A549 (cell line): ENCODE results near the gene RASSF9. TPM values are rescaled to one million over a fixed set of nuclear protein-coding genes. Genes with fewer than 3 reads are reported as not detected.

ENCODE experiments used
- ATAC-seq, 2 experiments: fragments of 200-7000 bp in 1 of 2; fragments of >200 bp in 1 of 2; cut with Nextera tagmentation in 1 of 2; cut with Tn5 transposase in 1 of 2; 3 replicates each; pipeline versions ENCODE4 v1.8.0 to v1.9.1; 2018 to 2020; ENCODE audit warnings: mild to moderate bottlenecking in 1 of 2, moderate library complexity in 1 of 2
- CTCF ChIA-PET: fragments of 300-600 bp; sonication (Branson Sonifier 250); formaldehyde crosslinking; extraction: SDS; loops from one replicate; lab custom pipeline; 2021; ENCODE audit warnings: antibody characterized with exemption, inconsistent platforms; lab: Yijun Ruan, JAX
- POLR2A ChIA-PET: fragments of 350-600 bp; formaldehyde crosslinking; extraction: SDS; loops from one replicate; lab custom pipeline; 2021; ENCODE audit warnings: antibody characterized with exemption, inconsistent platforms; lab: Yijun Ruan, JAX
- DNase-seq, 2 experiments: peaks; one replicate each; pipeline versions ENCODE4 v3.0.0 to v3.0.0-alpha.2; 2011 to 2016; ENCODE audit warnings: low read depth in 1 of 2, low spot score in 1 of 2
- FAIRE-seq: peaks from 2 replicates; lab custom pipeline; 2011; peaks lifted over from hg19 to GRCh38; lab: Jason Lieb, UNC
- H3K27ac ChIP-seq, 2 experiments: fragments of >200 bp; sonication (Bioruptor Twin); formaldehyde crosslinking; 3 replicates each; pipeline ENCODE4 v1.5.1; 2016 to 2017
- H3K4me1 ChIP-seq: fragments of >200 bp; sonication (Bioruptor Twin); formaldehyde crosslinking; 3 replicates; pipeline ENCODE4 v1.6.1; 2016
- H3K4me2 ChIP-seq: fragments of >200 bp; sonication (Bioruptor Twin); formaldehyde crosslinking; 3 replicates; pipeline ENCODE4 v1.6.1; 2016
- H3K4me3 ChIP-seq: fragments of >200 bp; sonication (Bioruptor Twin); formaldehyde crosslinking; 3 replicates; pipeline ENCODE4 v1.5.1; 2016
- H3K9me3 ChIP-seq: fragments of >200 bp; sonication (Bioruptor Twin); formaldehyde crosslinking; 3 replicates; pipeline ENCODE4 v1.6.1; 2016
- CBX2 ChIP-seq: fragments of 200-600 bp; sonication (generic); IDR thresholded peaks from 2 replicates; pipeline ENCODE4 v1.6.1; 2016; ENCODE audit warnings: low read depth, mild to moderate bottlenecking, borderline replicate concordance
- E2F6 ChIP-seq: IDR thresholded peaks from 2 replicates; pipeline ENCODE4 v1.6.1; 2012; ENCODE audit warnings: low read depth, borderline replicate concordance
- EP300 ChIP-seq, 2 experiments: fragments of >200 bp; sonication (Bioruptor Twin); formaldehyde crosslinking; IDR thresholded peaks; 2 replicates in 1 of 2; 3 replicates in 1 of 2; pipeline ENCODE4 v1.6.1; 2016 to 2017
- FOSB ChIP-seq: fragments of 250-450 bp; sonication (Bioruptor Pico); IDR thresholded peaks from 2 replicates; pipeline ENCODE4 v1.5.0; 2020; ENCODE audit warnings: mild to moderate bottlenecking, moderate library complexity
- FOXS1 ChIP-seq: fragments of 250-450 bp; sonication (Bioruptor Pico); IDR thresholded peaks from 2 replicates; pipeline ENCODE4 v1.5.0; 2020; ENCODE audit warnings: mild to moderate bottlenecking, moderate library complexity
- HES2 ChIP-seq: fragments of >200 bp; sonication (Bioruptor Twin); formaldehyde crosslinking; IDR thresholded peaks from 2 replicates; pipeline ENCODE4 v1.6.1; 2016
- HEYL ChIP-seq: fragments of 250-450 bp; sonication (Bioruptor Pico); IDR thresholded peaks from 2 replicates; pipeline ENCODE4 v1.8.0; 2021; ENCODE audit warnings: mild to moderate bottlenecking, moderate library complexity
- HMGXB4 ChIP-seq: fragments of 250-450 bp; sonication (Bioruptor Pico); IDR thresholded peaks from 2 replicates; pipeline ENCODE4 v1.5.0; 2021; ENCODE audit warnings: mild to moderate bottlenecking, moderate library complexity, borderline replicate concordance
- HOXA7 ChIP-seq: fragments of 250-450 bp; sonication (Bioruptor Pico); IDR thresholded peaks from 2 replicates; pipeline ENCODE4 v1.5.0; 2020; ENCODE audit warnings: mild to moderate bottlenecking, moderate library complexity
- HOXB13 ChIP-seq: fragments of 250-450 bp; sonication (Bioruptor Pico); IDR thresholded peaks from 2 replicates; pipeline ENCODE4 v1.5.0; 2020; ENCODE audit warnings: low read depth, mild to moderate bottlenecking, moderate library complexity
- JUNB ChIP-seq: fragments of >200 bp; sonication (Bioruptor Twin); formaldehyde crosslinking; IDR thresholded peaks from 2 replicates; pipeline ENCODE4 v1.6.1; 2016
- KDM1A ChIP-seq: fragments of 200-600 bp; sonication (generic); IDR thresholded peaks from 2 replicates; pipeline ENCODE4 v1.6.1; 2016; ENCODE audit warnings: low read depth, mild to moderate bottlenecking
- MAFK ChIP-seq: fragments of 450-650 bp; IDR thresholded peaks from 2 replicates; pipeline ENCODE4 v1.6.1; 2014; ENCODE audit not compliant: partially characterized antibody
- MAZ ChIP-seq: fragments of 150-350 bp; IDR thresholded peaks from 2 replicates; pipeline ENCODE4 v1.6.1; 2014; ENCODE audit warnings: antibody characterized with exemption, low read depth, low read length, borderline replicate concordance
- MYC ChIP-seq: IDR thresholded peaks from 2 replicates; pipeline ENCODE4 v1.6.1; 2012; ENCODE audit warnings: mild to moderate bottlenecking, inconsistent platforms, low read length, improper control_type of control experiment, borderline replicate concordance
- NR3C1 ChIP-seq: fragments of >200 bp; sonication (Bioruptor Twin); formaldehyde crosslinking; IDR thresholded peaks from 3 replicates; pipeline ENCODE4 v1.6.1; 2017
- POLR2A ChIP-seq: IDR thresholded peaks from 2 replicates; pipeline ENCODE4 v1.6.1; 2012; ENCODE audit warnings: mild to moderate bottlenecking, low read length
- RARB ChIP-seq: fragments of 250-450 bp; sonication (Bioruptor Pico); IDR thresholded peaks from 2 replicates; pipeline ENCODE4 v1.8.0; 2021; ENCODE audit warnings: mild to moderate bottlenecking, moderate library complexity
- REST ChIP-seq: fragments of 200-600 bp; sonication (generic); IDR thresholded peaks from 2 replicates; pipeline ENCODE4 v1.6.1; 2016; ENCODE audit warnings: antibody characterized with exemption, mild to moderate bottlenecking, moderate library complexity
- TFCP2L1 ChIP-seq: fragments of 250-450 bp; sonication (Bioruptor Pico); IDR thresholded peaks from 2 replicates; pipeline ENCODE4 v1.5.0; 2021; ENCODE audit warnings: mild to moderate bottlenecking
- TP53 ChIP-seq: fragments of 250-450 bp; sonication (Bioruptor Pico); IDR thresholded peaks from 2 replicates; pipeline ENCODE4 v1.5.0; 2021; ENCODE audit warnings: mild to moderate bottlenecking, moderate library complexity
- ZNF302 ChIP-seq: fragments of 250-450 bp; sonication (Bioruptor Pico); IDR thresholded peaks from 2 replicates; pipeline ENCODE4 v1.9.0; 2021; ENCODE audit warnings: inconsistent platforms, mild to moderate bottlenecking, moderate library complexity
- ZSCAN20 ChIP-seq: fragments of 250-450 bp; sonication (Bioruptor Pico); IDR thresholded peaks from 2 replicates; pipeline ENCODE4 v1.8.0; 2022; ENCODE audit warnings: mild to moderate bottlenecking, moderate library complexity
- WGBS: methylation state at CpG from one replicate; pipeline ENCODE4 v1.1.6; 2017; ENCODE audit errors: missing lambda C conversion rate; 5-methylcytosine and 5-hydroxymethylcytosine counted together
- polyA plus RNA-seq, 4 experiments: library from polyadenylated mRNA; depleted of rRNA in 3 of 4; stranded (reverse); fragments of >200 nt; fragmentation: RNase III in 1 of 4; extraction: RNeasy Plus Mini Kit Qiagen cat#74134 plus additional on column Dnase treatment in 1 of 4; gene quantifications; 2 replicates in 3 of 4; 3 replicates in 1 of 4; pipeline ENCODE4 v1.2.3, GENCODE V29; 2011 to 2017
- TF ChIP-seq, protein P1 (sequence below): IDR thresholded peaks from 2 replicates; pipeline ENCODE4 v1.6.1; 2012
- TF ChIP-seq, protein P2 (sequence below): IDR thresholded peaks from 2 replicates; pipeline ENCODE4 v1.6.1; 2012

The RASSF9 gene
- polyA plus RNA-seq, 2 of the 4 experiments (the other 2 are of a cell fraction), result 0.98 to 5.6 TPM

GRCh38 chr12:85849344-85849743, 13.1 kb upstream of the RASSF9 start:
- 0 out of 3 replicates have a peak, but pooled peaks cover 3% of the 10 kb centered on the region for H3K9me3 ChIP-seq
- no peaks in the 10 kb centered on the region for H3K4me1 ChIP-seq
- ATAC-seq, result no peak
- CTCF ChIA-PET, result interaction anchor here (0.7 kb wide), 1 partner anchor 1206 kb away, joined by 6 read pairs; no protein-coding TSS in a partner anchor
- TF ChIP-seq EP300 (IDR thresholded peaks at IDR 0.05) (no peak), TP53 (no peak), HOXA7 (CRISPR knock-in tag) (no peak)
- TF ChIP-seq, all 56 proteins: peak for 0
- H3K4me3 ChIP-seq, result no peak overlapping the region
- H3K4me2 ChIP-seq, result no peak overlapping the region
- POLR2A ChIA-PET, result no interaction called here
- H3K27ac ChIP-seq, result no peak overlapping the region
- no peak for FAIRE-seq
- no peak for DNase-seq
- 60% methylated on average over 3 of the region's 3 CpGs for WGBS

DNA sequence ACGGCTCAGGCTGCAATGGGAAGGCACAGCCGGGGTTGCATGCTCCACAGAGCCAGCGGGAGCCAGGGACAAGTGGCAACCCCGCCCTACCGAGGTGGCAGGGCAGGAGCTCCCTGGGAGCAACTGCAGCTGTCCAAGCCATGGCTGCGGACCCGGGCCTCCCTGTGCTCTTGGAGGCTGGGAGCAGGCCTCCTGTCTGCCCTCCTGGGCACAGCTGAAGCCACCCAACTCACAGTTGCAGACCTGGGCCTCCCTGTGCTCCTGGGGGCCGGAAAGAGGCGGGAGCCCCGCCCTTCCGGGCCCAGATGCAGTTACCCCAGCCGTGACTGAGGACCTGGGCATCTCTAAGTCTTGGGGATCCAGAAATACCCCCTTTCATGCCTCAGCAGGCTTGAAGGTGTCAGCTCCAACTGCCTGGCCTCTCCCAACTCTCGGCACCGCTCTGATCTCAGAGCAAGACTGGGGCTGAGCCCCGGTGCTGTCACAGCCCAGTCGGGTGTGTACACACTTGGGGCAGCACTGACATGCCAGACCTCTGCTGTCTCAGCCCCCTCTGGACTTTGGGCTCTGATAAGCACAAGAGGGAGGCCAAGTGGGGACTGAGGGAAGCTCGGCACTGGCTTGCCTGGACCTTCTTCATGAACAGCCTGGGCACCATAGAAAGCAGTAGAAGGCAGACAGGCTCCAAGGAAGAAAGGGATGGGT, 7.5 kb upstream of the RASSF9 start:
- Histone ChIP-seq H3K4me3 (no peak overlapping the region), H3K4me1 (no peaks in the 10 kb centered on the region), H3K27ac (no peak overlapping the region), H3K9me3 (no peaks in the 10 kb centered on the region), H3K4me2 (no peak overlapping the region)
- no peak for TF ChIP-seq POLR2A
- no peak for TF ChIP-seq E2F6
- TF ChIP-seq, protein P1, sequence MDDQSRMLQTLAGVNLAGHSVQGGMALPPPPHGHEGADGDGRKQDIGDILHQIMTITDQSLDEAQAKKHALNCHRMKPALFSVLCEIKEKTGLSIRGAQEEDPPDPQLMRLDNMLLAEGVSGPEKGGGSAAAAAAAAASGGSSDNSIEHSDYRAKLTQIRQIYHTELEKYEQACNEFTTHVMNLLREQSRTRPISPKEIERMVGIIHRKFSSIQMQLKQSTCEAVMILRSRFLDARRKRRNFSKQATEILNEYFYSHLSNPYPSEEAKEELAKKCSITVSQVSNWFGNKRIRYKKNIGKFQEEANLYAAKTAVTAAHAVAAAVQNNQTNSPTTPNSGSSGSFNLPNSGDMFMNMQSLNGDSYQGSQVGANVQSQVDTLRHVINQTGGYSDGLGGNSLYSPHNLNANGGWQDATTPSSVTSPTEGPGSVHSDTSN, result no peak
- TF ChIP-seq FOXS1 (CRISPR knock-in tag), result no peak
- no peak for TF ChIP-seq RARB (CRISPR knock-in tag)
- no peak for TF ChIP-seq MAFK
- no peak for TF ChIP-seq HEYL (CRISPR knock-in tag)
- TF ChIP-seq ZSCAN20 (CRISPR knock-in tag), result no peak
- DNase-seq, result no peak
- 82% methylated on average over 14 of the region's 17 CpGs for WGBS
- ATAC-seq, result no peak; a peak in 2 of 6 replicates
- no peak for FAIRE-seq
- CTCF ChIA-PET, result interaction anchor here (1.0 to 1.8 kb wide), 2 partner anchors 12 to 23 kb away, joined by 5 read pairs; no protein-coding TSS in a partner anchor
- POLR2A ChIA-PET, result no interaction called here

GRCh38 chr12:85835426-85836196, 598 bp downstream of the RASSF9 start:
- Histone ChIP-seq H3K4me1 (peaks cover 23% of the 10 kb centered on the region), H3K4me2 (peak overlapping the region; percentile 63), H3K27ac (peak overlapping the region; percentile 73 to 79), H3K9me3 (no peaks in the 10 kb centered on the region), H3K4me3 (peak overlapping the region; percentile 42)
- no peak for DNase-seq
- peak; percentile 49 for FAIRE-seq
- no peak for TF ChIP-seq ZNF302
- no peak for TF ChIP-seq MYC
- no peak for TF ChIP-seq NR3C1
- TF ChIP-seq HEYL (CRISPR knock-in tag), result no peak
- no peak for TF ChIP-seq TFCP2L1 (CRISPR knock-in tag)
- no peak for TF ChIP-seq HES2
- no peak for TF ChIP-seq FOXS1 (CRISPR knock-in tag)
- TF ChIP-seq JUNB, result no peak
- TF ChIP-seq HOXB13 (CRISPR knock-in tag), result no peak
- TF ChIP-seq, protein P2, sequence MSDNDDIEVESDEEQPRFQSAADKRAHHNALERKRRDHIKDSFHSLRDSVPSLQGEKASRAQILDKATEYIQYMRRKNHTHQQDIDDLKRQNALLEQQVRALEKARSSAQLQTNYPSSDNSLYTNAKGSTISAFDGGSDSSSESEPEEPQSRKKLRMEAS, result no peak
- no peak for TF ChIP-seq KDM1A
- no peak for TF ChIP-seq REST
- no peak for TF ChIP-seq MAZ
- TF ChIP-seq CBX2, result no peak
- no peak for TF ChIP-seq FOSB (CRISPR knock-in tag)
- TF ChIP-seq HMGXB4 (CRISPR knock-in tag), result no peak
- WGBS, result under 1% methylated on average over 4 of the region's 4 CpGs
- ChIA-PET POLR2A (no interaction called here), CTCF (interaction anchor here (1.7 kb wide), 1 partner anchor 32 kb away, joined by 5 read pairs; no protein-coding TSS in a partner anchor)
- ATAC-seq, result peak; percentile 70 to 72
